ENCODE measurements around the gene SMS.

The SMS gene

GRCh38 chrX:22040184-22040583, 99.7 kb downstream of the SMS start:
- no peak for DNase-seq

GRCh38 chrX:22041907-22042530, 101.5 kb downstream of the SMS start:
- DNase-seq, result no peak

DNA sequence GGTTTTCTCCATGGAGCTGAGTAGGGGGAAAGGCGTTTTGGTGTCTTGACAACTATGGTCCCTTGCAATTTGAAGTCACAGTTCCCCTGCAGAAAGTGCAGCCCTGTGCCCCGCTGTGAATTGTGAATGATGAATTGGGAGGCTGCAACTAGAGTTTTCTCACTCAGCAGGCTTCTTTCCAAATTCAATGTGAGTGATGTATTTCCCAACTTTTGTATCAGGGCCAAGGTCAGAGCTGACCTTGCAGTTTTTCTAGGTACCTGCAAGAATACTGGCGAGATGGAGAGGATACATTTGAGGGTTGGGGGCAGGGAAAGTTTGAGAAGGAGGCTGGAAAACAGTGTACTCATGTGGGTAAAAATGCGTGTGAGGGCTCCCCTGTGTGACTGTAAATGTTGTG, 103.4 kb downstream of the SMS start:
- no peak for DNase-seq

Data from C1 segment of cervical spinal cord (tissue), 14 donors.